GM04504 (cell line): ENCODE measurements around the gene MDC1.

Experiments
- DNase-seq: peaks from one replicate; pipeline ENCODE4 v3.0.0-alpha.2; 2012; ENCODE audit warnings: low read depth

Gene MDC1

DNA sequence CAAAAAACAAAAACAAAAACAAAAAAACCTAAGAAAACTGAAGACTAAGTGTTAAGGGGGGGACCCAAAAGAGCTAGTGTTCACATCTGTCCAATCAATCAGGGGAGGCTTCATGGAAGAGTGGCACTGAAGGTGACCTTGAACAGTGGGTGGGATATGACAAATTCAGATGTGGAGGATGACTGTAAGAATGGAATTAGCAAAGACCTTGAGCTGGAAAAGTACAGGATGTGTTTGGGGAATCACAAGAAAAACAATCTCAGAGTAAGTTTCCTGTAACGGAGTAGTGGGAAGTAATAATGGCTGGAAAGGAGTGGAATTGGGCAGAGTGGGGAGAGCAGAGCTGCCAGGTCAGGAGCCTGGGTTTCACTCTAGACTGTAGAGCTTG is 30.2 kb upstream of the MDC1 start:
- no peak for DNase-seq

DNA sequence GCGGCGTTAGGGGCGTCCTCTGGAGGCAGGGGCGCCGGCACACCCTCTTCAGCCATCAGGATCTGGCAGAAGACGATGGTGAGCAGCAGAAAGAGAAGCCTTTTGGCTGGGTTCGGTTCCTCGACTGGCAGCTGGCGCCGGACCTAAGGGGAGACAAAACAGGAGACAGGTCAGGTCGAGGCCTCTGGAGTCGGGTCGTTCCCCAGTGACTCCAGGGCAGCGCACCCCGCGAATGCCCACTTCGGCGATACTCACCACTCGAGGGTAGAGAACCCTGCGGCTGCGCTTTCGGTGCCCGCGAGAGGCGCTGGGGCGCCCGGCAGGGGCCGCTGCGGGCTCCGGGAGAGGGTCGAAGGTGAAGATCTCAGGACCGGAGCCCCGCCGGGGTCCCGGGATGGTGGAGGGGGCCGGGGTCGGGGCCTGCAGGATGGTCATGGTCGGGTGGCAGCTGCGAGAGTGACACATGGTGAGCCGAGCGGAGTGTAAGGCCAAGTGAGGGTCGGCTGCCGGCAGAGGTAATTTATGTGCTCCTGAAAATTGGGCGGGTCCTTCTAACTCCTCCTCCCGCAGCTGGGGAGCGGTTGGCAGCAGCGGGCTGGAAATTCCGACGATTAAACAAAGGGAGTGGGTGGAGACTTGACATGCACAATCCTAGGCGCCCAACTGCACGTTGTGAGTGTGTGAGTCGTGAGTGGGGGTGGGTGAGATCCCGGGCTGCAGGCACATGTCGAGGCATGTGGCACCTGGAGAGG is 27.1 kb upstream of the MDC1 start, which contains the start of gene IER3:
TSS of gene IER3 (minus strand) at position 494 of the 752 bp plus-strand sequence. CDS start at position 465, 29 bp downstream.
- peak; percentile 76 for DNase-seq

DNA sequence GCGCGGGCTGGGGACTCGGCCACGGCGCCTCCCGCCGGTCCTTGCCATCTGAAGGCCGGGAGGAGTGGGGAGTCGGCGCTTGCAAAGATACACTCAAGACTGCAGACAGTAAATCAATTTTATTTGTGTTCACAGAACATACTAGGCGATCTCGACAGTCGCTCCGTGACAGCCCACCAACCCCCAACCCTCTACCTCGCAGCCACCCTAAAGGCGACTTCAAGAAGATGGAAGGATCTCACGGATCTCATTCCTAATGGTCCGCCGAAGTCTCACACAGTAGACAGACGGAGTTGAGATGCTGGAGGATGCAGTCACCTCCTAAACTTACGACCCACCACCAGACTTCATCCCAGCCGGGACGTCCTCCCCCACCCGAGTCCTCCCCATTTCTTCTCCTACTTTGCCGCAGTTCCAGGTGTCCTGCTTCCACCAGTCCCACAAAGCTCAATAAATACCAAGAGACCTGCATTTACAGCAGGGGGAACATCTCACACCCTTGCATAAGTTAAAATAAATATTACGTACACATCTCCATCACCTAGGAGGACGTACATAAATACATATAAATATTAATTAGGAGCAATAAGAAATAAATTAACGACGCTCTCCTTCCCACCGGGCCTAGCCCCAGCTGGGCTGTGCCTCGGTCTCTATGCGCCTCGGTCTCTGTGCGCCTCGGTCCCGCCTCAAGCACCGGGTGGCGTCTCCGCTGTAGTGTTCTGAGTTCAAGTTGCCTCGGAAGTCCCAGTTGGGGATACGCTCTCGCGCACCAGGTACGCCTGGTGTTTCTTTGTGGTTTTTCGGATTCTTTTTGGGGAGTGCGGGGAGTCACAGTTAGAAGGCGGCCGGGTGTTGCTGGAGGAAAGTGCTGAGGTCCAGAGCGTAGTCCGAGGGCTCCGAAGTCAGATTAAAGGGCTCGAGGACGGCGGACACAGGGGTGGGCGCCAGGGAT is 26.3 kb upstream of the MDC1 start:
- no peak for DNase-seq

DNA sequence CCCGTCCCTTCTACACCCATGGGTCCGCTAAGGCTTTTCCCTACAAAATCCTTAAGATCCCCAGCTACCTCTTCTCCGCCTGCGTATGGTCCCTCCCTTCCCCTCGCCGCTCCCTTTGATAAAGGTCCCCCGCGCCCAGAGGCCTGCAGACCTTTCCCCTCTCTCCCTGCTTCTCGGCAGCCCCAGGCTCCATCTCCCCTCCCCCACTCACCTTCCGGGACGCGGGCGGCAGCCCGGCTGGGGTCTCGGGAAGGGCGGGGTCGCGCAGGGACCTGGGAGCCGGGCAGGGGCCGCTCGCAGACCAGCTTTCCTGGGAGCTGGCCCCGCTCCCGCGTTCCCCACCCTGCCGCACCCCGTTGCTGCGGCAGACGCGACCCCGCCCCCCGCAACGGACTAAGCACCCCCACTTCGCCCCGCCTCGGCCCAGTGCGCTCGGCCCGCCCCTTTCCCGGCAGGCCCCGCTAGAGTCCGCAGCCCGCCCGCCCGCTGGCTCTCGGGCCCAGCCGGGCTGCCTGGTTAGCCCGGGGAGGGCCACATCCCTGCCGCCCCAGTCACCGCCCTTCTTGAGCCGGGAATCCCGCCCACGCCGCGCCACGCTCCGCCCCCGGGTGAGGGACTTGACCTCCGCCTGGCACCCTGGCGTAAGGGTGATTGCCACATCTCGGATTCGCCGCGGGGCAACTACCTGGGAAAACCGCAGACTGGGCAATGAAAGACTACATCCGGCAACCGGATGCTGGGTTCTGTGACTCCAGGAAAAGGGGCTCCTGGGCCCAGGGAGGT is 25.4 kb upstream of the MDC1 start, which contains the start of gene FLOT1:
TSS of gene FLOT1 (minus strand) at position 372 of the 783 bp plus-strand sequence. CDS start 498 bp downstream, outside the sequence.
- DNase-seq = peak; percentile 96

DNA sequence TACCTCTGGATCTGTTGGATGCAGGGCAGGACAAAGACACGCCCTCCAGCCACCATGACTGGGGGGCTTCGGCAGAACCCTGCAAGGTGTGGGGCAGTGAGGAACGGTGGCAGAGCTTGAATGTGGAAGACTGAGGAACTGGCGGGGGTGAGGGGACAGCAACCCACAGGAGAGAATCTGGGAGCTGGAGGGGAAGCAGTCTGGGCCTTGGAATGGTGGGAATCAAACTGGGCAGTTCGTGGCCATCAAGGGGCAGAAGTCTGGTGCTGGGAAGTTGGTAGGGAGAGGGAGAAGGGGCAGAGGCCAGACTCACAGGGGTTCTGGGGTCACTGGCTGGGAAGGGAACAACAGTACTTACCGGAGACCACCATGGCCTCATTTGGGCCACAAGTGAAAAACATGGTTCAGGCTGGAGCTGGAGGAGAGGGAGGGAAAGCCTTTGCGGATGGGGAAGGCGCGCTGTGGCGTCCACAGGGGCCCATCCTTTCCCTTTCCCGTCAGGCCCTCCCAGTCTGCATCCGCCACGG is 24.8 kb upstream of the MDC1 start:
- DNase-seq = no peak

DNA sequence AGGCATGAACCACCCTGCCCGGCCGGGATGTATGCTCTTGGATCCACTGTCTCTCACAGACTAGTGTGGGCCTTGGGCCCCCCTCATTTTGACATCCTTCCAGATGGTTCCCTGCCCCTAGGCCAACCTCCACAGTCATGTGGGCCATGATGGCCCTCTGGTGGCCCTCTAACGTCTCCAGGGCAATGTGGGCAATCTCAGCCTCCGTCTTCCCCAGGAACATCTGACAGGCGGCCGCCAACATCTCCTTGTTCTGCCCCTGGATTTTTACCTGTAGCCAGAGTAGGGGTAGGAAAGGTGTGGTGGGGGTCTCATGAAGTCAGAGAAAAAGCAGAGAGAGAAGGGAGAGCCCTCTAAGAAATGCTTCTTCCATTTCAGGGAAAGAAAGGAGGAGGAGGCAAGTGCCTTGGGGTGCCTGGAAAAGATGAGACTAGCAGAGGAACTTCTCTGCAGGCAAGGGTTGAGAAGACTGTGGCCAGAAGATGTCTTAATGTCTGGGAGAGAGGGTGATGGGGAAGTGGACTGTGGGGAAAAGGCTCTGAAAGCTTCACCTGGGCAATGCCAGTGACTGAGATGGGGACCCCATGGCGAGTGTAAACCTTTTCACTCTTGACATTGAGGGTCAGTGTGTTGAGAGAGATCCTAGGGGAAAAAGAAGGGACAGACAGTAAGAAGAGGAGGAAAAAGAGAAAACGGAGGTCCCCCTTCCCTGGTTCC is 24.1 kb upstream of the MDC1 start:
- no peak for DNase-seq

DNA sequence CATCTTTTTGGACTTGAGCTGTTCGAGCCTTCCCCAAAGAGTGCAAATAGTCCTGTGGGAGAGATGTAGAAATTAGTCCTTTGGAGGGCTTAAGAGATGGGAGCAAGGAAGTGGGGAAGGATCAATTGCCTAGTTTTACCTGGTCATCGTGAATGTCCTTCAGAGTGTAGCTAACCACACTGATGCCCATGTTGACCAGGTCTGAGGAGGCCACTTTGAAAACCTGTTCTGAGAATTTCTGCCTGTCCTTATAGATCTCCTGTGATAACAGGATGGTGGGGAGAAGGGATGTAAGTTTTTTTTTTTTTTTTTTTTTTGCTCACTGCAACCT is 23.4 kb upstream of the MDC1 start:
- no peak for DNase-seq

DNA sequence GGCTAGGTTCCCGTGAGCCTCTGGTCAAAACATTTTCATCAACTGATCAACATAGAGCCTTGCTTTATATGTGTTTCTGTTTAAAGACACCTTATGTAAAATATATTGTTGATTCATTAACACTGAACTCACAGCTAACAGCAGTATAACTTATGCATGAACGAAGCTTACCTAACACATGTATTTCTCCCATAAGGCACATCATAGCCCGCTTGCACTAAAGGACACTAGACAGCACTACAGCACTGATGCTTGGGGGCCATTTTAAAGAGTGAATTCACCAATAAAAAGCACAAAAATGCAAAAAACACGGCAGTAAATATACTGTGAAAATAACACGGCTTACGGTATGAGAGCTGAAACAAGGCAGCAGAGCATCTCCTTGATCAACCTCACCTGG is 21.5 kb upstream of the MDC1 start:
- no peak for DNase-seq

DNA sequence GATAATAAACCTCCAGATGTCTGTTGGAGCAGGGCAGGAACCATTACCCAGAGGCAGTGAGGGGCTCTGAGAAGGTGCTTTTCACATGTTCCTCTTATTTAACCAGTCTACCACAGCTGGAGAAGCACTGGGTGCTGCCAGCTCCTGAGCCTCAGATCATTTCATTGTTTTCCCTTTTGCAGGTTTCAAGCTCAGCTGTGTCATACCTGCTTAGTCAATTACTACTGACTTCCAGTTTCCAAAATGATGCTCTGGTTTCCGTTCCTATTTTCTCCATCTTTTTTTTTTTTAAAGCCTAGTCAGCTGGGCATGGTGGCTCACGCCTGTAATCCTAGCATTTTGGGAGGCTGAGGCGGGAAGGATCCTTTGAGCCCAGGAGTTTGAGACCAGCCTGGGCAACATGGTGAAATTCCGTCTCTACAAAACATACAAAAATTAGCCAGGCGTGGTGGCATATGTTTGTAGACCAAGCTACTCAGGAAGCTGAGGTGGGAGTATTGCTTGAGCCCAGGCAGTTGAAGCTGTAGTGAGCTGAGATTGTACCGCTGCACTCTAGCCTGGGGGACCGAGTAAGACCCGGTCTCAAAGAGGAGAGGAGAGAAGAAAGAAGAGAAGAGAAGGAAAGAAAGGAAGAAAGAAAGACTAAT is 18.7 kb upstream of the MDC1 start:
- DNase-seq = no peak

DNA sequence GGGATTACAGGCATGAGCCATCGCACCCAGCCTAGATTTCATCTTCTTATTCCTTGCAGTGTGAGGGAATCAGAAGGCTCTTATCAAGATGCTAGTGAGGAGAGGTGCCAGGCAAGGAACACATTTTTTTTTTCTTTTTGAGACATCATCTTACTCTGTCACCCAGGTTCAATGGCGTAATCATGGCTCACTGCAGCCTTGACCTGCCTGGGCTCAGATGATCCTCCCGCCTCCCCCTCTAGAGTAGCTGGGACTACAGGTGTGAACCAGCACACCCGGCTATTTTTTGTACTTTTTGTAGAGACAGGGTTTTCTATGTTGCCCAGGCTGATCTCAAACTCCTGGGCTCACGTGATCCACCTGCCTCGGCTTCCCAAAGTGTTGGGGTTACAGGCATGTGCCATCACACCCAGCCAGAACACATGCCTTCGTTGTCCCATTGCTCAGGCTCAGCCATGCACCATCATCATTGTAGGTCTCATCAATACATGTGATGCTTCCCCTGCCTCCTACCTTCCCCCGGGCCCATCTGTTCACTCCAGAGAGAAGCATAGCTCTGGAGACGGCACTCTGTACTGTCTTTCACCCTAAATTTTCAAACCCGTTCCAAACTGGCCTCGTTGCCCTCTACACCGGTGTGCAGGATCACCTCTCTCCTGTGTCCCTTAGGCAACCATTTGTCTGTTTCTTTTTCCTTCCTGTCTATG is 15.3 kb upstream of the MDC1 start:
- no peak for DNase-seq

DNA sequence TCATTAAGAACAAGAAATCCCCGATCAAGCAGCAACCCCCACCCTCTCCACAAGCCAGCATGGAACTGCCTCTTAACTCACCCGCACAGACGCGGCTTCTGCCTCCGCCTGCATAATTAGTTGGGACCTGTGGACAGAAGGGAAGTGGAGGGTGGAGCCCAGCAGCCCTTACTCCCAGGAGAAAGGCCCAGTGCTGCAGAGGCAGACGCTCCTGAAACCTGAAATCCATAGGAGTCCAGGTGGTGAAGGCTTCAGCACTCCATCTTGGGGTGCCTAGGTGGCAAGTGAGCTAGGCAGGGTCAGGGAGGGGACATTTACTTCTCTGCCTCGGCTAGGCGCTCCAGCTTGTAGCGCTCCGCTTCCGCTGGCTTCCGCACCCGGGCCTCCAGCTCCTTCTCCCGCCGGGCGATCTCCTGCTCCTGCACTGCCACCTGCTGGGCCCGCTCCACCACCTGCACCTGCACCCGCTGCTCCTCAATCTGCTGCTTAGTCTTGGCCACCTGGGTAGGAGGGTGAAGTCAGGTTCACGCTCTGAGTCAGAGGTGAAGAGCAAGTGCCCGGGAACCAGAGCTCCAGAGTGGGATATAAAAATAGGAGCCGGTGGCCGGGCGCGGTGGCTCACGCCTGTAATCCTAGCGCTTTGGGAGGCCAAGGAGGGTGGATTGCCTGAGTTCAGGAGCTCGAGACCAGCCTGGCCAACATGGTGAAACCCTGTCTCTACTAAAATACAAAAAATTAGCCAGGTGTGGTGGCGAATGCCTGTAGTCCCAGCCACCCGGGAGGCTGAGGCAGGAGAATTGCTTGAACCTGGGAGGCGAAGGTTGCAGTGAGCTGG is 13.7 kb upstream of the MDC1 start:
- no peak for DNase-seq

DNA sequence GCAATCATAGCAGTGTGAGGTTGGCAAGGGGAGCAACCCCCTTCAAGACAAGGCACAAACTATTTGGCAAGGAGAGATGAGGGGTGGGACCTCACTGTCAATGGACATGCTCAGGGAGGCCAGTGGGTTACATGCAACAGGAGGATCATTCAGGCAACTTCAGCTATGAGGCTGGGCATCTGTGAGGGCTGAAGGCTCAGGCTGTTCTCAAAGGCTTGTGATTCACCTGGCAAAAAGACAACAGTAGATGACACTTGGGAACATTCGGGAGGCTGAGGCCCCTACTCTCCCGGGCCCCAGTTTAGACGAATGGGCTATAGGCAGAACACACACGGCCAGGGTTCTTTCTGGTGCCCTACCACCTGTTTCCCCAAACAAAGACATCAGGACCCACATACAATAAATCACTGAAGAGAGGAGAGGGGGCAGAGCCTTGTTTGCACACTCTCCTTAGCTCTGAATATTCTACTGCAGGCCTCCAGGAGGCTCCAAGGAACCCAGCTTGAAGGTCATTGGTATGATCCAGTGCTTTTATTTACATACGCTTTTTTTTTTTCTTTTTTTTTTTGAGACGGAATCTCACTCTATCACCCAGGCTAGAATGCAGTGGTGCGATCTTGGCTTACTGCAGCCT is 11.0 kb upstream of the MDC1 start:
- DNase-seq = no peak

DNA sequence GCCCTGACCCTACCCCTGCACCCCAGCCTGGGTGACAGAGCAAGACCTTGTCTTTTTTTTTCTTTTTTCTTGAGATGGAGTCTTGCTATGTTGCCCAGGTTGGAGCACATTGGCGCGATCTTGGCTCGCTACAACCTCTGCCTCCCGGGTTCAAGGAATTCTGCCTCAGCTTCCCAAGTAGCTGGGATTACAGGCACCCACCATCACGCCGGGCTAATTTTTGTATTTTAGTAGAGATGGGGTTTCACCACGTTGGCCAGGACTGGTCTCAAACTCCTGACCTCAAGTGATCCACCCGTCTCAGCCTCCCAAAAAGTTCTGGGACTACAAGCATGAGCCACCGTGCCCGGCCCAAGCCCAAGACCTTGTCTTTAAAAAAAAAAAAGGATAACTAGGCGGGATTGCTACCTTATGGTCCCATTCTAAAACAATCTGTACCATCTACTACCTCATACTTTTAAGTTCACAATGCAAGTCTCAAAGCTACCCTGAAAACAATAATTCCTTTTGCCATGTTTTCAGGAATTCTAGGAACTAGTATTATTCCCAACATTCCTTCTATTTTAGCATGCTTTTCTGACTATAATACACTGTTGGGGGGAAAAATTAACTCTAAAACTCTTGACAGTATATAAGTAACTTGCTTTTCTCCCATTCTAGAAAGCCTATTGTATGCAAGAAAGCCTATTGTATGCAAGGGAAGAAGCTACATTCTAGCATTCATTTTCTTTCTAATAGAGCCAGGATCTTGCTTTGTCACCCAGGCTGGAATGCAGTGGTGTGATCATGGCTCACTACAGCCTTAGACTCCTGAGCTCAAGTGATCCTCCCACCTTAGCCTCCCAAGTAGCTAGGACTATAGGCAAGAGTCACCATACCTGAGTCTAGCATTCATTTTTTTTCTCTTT is 9.7 kb upstream of the MDC1 start:
- DNase-seq = no peak

DNA sequence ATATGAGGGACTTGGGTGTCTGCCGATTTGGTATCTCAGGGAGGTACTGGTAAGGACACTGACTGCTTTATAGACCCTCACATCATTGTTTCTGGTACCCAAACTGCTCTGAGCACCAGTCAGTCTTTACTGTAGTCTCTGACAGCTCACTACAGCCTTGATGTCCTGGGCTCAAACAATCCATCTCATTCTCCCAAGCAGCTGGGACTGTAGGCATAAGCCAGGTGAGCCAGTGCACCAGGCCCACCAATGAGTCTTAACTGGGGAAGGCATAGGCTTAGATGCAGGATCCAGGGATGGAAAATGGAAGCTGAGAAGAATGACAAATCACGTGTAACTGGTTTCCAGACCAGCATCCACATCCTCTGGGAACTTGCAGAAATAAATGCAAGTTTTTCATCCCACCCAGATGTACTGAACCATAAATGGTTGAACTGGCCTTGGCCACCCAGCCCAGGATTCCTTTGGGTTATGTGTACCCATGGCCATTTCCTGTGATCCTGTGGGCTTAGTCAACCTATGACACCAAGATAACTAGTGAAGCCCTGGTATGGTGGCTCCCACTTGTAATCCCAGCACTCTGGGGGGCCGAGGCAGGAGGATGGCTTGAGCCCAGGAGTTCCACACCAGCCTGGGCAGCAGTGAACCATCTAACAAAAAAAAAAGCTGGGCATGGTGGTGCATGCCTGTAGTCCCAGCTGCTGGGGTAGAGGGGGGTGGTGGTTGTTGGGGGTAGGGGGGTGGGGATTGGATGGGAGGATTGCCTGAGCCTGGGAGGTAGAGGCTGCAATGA is 8.8 kb upstream of the MDC1 start:
- no peak for DNase-seq

DNA sequence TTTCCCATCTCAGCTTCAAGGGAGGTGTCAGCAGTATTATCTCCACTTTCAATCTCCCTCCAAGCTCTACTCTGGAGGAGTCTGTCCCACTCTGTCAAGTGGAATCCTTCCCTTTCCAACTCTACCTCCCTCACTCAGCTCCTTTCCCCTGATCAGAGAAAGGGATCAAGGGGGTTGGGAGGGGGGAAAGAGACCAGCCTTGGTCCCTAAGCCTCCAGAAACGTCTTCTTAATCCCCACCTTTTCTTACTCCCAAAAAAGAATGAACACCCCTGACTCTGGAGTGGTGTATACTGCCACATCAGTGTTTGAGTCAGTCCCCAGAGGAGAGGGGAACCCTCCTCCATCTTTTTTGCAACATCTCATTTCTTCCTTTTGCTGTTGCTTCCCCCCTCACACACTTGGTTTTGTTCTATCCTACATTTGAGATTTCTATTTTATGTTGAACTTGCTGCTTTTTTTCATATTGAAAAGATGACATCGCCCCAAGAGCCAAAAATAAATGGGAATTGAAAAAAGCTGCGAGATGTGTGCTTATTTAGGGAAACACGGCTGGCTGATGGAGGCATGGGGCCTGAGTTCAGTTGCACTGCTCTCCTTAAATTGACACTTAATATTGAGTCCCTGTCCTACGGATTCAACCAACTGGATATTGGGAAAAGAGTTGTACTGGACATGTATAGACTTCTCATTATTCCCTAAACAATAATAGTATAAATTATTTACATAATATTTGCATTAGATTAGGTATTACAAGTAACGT is 8.0 kb upstream of the MDC1 start:
- DNase-seq = no peak
